ENCODE data around the gene PIK3R3.
"Not testable (repeated sequence)": the region's sequence is repeated elsewhere in the genome, so short reads cannot be mapped to it uniquely, and the experiment has no call there.

The PIK3R3 gene

GRCh38 chr1:46112108-46112507 is 20.3 kb downstream of the PIK3R3 start:
- Histone ChIP-seq H3K27ac (no peak overlapping the region), H3K9me3 (ENCODE audit: low read depth, low read length) (no peaks in the 10 kb centered on the region), H3K36me3 (ENCODE audit: insufficient read depth, low read length) (no peaks in the 10 kb centered on the region), H3K4me3 (no peak overlapping the region), H3K9ac (ENCODE audit: insufficient read length) (no peak overlapping the region)
- TF ChIP-seq FOXP2 (optimal IDR thresholded peaks at IDR 0.05; ENCODE audit: control extremely low read depth, extremely low read length, insufficient read depth) (no peak), POLR2AphosphoS5 (IDR thresholded peaks at IDR 0.05; ENCODE audit: borderline replicate concordance, low read depth, low read length) (no peak), EZH2 (IDR thresholded peaks at IDR 0.05) (no peak)
- no peak for DNase-seq (ENCODE audit: low read depth, low spot score)

- Histone ChIP-seq H3K36me3 (ENCODE audit: insufficient read depth, low read length) (no peaks in the 10 kb centered on the region), H3K27ac (no peak overlapping the region), H3K9ac (ENCODE audit: insufficient read length) (no peak overlapping the region), H3K4me3 (no peak overlapping the region), H3K9me3 (ENCODE audit: low read depth, low read length) (no peaks in the 10 kb centered on the region)
- no peak for TF ChIP-seq FOXP2 (optimal IDR thresholded peaks at IDR 0.05; ENCODE audit: control extremely low read depth, extremely low read length, insufficient read depth)
- TF ChIP-seq EZH2 (IDR thresholded peaks at IDR 0.05): no peak
- TF ChIP-seq POLR2AphosphoS5 (IDR thresholded peaks at IDR 0.05; ENCODE audit: borderline replicate concordance, low read depth, low read length): no peak
- no peak for DNase-seq (ENCODE audit: low read depth, low spot score)
Observed at GRCh38 chr1:46110521-46110920, 21.9 kb downstream of the PIK3R3 start.

DNA sequence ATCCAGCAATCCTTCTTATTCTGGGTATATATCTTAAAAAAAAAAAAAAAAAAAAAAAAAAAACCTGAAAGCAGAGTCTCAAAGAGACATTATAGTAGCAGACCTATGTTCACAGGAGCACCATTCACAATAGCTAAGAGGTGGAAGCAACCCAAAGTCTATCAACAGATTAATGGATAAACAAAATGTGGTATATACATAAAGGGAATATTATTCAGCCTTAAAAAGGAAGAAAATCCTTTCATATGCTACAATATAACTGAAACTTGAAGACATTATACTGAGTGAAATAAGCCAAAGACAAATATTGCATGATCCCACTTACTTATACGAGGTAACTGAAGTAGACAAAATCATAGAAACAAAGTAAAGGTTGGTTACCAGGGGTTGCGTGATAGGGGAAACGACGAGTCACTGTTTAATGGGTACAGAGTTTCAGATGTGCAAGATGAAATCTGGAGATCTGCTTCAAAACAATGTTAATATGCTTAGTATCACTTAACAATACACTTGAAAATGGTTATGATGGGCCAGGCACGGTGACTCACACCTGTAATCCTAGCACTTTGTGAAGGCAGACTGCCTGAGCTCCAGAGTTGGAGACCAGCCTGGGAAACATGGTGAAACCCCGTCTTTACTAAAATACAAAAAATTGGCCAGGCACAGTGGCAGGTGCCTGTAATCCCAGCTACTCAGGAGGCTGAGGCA is 29.5 kb downstream of the PIK3R3 start:
- no peak for DNase-seq (ENCODE audit: low read depth, low spot score)
- Histone ChIP-seq H3K36me3 (ENCODE audit: insufficient read depth, low read length) (peaks cover 13% of the 10 kb centered on the region), H3K27ac (no peak overlapping the region)

DNA sequence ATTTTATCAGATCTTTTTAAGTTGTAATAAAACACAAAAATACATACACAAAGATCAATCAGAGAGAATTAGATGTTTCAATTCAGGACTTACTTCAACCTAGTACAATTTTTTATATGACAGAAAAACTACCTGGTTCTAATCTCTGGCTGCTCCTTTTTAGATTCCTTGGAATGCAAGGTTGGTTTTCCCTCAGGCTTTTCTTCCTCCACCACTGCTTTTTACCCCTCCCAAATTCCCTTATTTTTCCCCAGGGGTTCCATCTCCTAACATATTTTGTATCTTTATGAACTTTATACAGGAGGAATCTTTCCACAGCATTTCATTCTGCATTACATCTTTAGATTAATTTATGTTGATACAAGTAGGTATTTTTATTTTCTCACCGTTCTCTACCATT is 33.2 kb downstream of the PIK3R3 start:
- no peak for DNase-seq (ENCODE audit: low read depth, low spot score)
- TF ChIP-seq POLR2AphosphoS5 (IDR thresholded peaks at IDR 0.05; ENCODE audit: borderline replicate concordance, low read depth, low read length) (no peak), EZH2 (IDR thresholded peaks at IDR 0.05) (no peak), FOXP2 (optimal IDR thresholded peaks at IDR 0.05; ENCODE audit: control extremely low read depth, extremely low read length, insufficient read depth) (no peak)
- Histone ChIP-seq H3K4me3 (no peak overlapping the region), H3K27ac (no peak overlapping the region), H3K36me3 (ENCODE audit: insufficient read depth, low read length) (peaks cover 13% of the 10 kb centered on the region), H3K9ac (ENCODE audit: insufficient read length) (no peak overlapping the region), H3K9me3 (ENCODE audit: low read depth, low read length) (peaks cover 2% of the 10 kb centered on the region; the same call in 1 of the 2 replicates)

More for the DNA sequence above, 29.5 kb downstream of the PIK3R3 start:
- 0 out of 2 replicates have a peak, but pooled peaks cover 2% of the 10 kb centered on the region for H3K9me3 ChIP-seq (ENCODE audit: low read depth, low read length)
- TF ChIP-seq POLR2AphosphoS5 (IDR thresholded peaks at IDR 0.05; ENCODE audit: borderline replicate concordance, low read depth, low read length): no peak
- H3K9ac ChIP-seq (ENCODE audit: insufficient read length): no peak overlapping the region
- no peak overlapping the region for H3K4me3 ChIP-seq

DNA sequence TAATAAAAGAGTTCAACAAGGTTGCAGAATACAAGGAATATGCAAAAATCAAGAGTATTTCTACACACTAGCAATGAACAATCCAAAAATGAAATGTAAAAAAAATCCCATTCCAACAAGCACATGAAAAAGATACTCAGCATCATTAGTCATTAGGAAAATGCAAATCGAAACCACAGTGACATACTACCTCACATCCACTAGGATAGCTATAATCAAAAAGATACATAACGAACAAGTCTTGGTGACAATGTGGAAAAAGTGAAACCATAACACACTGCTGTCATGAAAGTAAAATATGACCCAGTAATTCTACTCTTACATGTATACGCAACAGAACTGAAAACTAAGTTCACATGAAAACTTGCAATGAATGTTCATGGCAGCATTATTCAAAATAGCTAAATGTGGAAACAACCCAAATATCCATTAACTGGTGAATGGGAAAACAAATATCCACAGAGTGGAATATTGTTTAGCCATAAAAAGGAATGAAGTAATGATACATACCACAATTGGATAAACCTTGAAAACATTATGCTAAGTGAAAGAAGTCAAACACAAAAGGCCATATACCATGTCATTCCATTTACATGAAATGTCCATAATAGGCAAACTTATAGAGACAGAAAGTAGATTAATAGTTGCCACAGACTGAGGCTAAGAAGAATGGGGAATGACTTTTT is 34.3 kb downstream of the PIK3R3 start:
- Histone ChIP-seq H3K4me3 (no peak overlapping the region), H3K9me3 (ENCODE audit: low read depth, low read length) (peaks cover 2% of the 10 kb centered on the region; the same call in 1 of the 2 replicates), H3K36me3 (ENCODE audit: insufficient read depth, low read length) (peaks cover 12% of the 10 kb centered on the region), H3K9ac (ENCODE audit: insufficient read length) (no peak overlapping the region), H3K27ac (no peak overlapping the region)
- TF ChIP-seq EZH2 (IDR thresholded peaks at IDR 0.05): no peak
- no peak for TF ChIP-seq FOXP2 (optimal IDR thresholded peaks at IDR 0.05; ENCODE audit: control extremely low read depth, extremely low read length, insufficient read depth)
- TF ChIP-seq POLR2AphosphoS5 (IDR thresholded peaks at IDR 0.05; ENCODE audit: borderline replicate concordance, low read depth, low read length): no peak
- DNase-seq (ENCODE audit: low read depth, low spot score): no peak

- no peak overlapping the region for H3K27ac ChIP-seq
- 0 out of 2 replicates have a peak, but pooled peaks cover 3% of the 10 kb centered on the region for H3K36me3 ChIP-seq (ENCODE audit: insufficient read depth, low read length)
- H3K4me3 ChIP-seq: no peak overlapping the region
- no peak for DNase-seq (ENCODE audit: low read depth, low spot score)
- H3K9ac ChIP-seq (ENCODE audit: insufficient read length): no peak overlapping the region
- TF ChIP-seq FOXP2 (optimal IDR thresholded peaks at IDR 0.05; ENCODE audit: control extremely low read depth, extremely low read length, insufficient read depth): no peak
- no peak for TF ChIP-seq POLR2AphosphoS5 (IDR thresholded peaks at IDR 0.05; ENCODE audit: borderline replicate concordance, low read depth, low read length)
- no peak for TF ChIP-seq EZH2 (IDR thresholded peaks at IDR 0.05)
- H3K9me3 ChIP-seq (ENCODE audit: low read depth, low read length): peaks cover 2% of the 10 kb centered on the region; the same call in 1 of the 2 replicates
Observed at GRCh38 chr1:46097149-46097472, 35.3 kb downstream of the PIK3R3 start.

DNA sequence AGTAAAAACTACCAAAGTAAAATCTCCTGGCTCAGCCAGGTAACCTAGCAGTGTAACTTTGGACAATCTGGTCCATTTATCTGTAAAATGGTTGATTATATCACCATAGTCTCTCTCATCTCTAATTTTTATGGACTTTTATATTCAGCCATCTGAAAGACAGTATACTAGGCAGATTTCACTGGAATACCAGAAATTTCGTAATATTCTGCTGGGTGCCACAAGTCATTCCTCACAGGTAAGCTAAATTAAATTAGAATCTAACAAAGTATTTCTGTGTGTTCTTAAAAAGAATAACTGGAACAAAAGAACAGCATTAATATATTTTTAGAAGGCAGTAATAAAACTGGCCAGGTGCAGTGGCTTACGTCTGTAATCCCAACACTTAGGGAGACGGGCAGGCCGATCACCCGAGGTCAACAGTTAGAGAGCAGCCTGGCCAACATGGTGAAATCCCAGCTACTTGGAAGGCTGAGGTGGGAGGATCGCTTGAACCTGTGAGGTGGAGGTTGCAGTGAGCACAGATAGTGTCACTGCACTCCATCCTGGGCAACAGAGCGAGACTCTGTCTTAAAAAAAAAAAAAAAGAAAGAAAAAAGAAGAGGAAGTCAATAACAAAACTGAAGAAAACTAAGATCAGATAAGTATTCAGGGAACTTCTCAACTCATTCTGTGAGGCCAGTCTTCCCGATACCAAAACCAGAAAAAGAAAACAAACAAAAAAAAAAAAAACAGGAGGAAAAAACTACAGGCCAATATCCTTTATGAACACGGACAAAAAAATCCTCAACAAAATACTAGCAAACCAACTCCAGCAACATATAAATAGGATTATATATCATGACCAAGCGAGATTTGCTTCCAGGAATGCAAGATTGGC is 35.9 kb downstream of the PIK3R3 start:
- H3K36me3 ChIP-seq (ENCODE audit: insufficient read depth, low read length): 0 out of 2 replicates have a peak, but pooled peaks cover 2% of the 10 kb centered on the region
- no peak overlapping the region for H3K4me3 ChIP-seq
- H3K9ac ChIP-seq (ENCODE audit: insufficient read length): no peak overlapping the region
- no peak for TF ChIP-seq POLR2AphosphoS5 (IDR thresholded peaks at IDR 0.05; ENCODE audit: borderline replicate concordance, low read depth, low read length)
- no peak for TF ChIP-seq EZH2 (IDR thresholded peaks at IDR 0.05)
- TF ChIP-seq FOXP2 (optimal IDR thresholded peaks at IDR 0.05; ENCODE audit: control extremely low read depth, extremely low read length, insufficient read depth): no peak
- peaks cover 2% of the 10 kb centered on the region; the same call in 1 of the 2 replicates for H3K9me3 ChIP-seq (ENCODE audit: low read depth, low read length)
- no peak overlapping the region for H3K27ac ChIP-seq
- DNase-seq (ENCODE audit: low read depth, low spot score): no peak

- H3K9me3 ChIP-seq (ENCODE audit: low read depth, low read length); DNase-seq (ENCODE audit: low read depth, low spot score); H3K4me3 ChIP-seq: not testable (repeated sequence)
Observed at GRCh38 chr1:46095110-46095509, 37.3 kb downstream of the PIK3R3 start.

More at GRCh38 chr1:46095110-46095509, 37.3 kb downstream of the PIK3R3 start:
- H3K36me3 ChIP-seq (ENCODE audit: insufficient read depth, low read length); H3K27ac ChIP-seq; H3K9ac ChIP-seq (ENCODE audit: insufficient read length): not testable (repeated sequence)

Data from SK-N-MC (cell line).